DMS79 treated with DMSO at 0.1 percent for 48 hours (cell line): ENCODE measurements around the gene SERINC2.
A peak's percentile ranks its signal among the peaks of the same experiment; 100 is the strongest.
"Not testable (repeated sequence)": the region's sequence is repeated elsewhere in the genome, so short reads cannot be mapped to it uniquely, and the experiment has no call there.

Experiments used
- DNase-seq: peaks from one replicate; lab custom pipeline; 2025; lab: John Stamatoyannopoulos, UW

SERINC2 gene

GRCh38 chr1:31471452-31472313 is 58.7 kb downstream of the SERINC2 start:
- DNase-seq, result not testable (repeated sequence)

GRCh38 chr1:31472314-31472651 is 59.3 kb downstream of the SERINC2 start:
- DNase-seq, result not testable (repeated sequence)

- not testable (repeated sequence) for DNase-seq
Observed at GRCh38 chr1:31472673-31473072, 59.7 kb downstream of the SERINC2 start.

GRCh38 chr1:31473508-31473907 is 60.5 kb downstream of the SERINC2 start:
- DNase-seq, result not testable (repeated sequence)

- not testable (repeated sequence) for DNase-seq
Observed at GRCh38 chr1:31474567-31474966, 61.6 kb downstream of the SERINC2 start.

GRCh38 chr1:31476891-31477846 is 64.2 kb downstream of the SERINC2 start:
- DNase-seq, result peak; percentile 86

GRCh38 chr1:31478167-31478566 is 65.2 kb downstream of the SERINC2 start:
- no peak for DNase-seq

GRCh38 chr1:31479811-31480210 is 66.8 kb downstream of the SERINC2 start:
- no peak for DNase-seq

GRCh38 chr1:31480426-31480825 is 67.4 kb downstream of the SERINC2 start:
- DNase-seq, result not testable (repeated sequence)

- no peak for DNase-seq
Observed at GRCh38 chr1:31482482-31483011, 69.5 kb downstream of the SERINC2 start.

- no peak for DNase-seq
Observed at GRCh38 chr1:31483012-31483946, 70.3 kb downstream of the SERINC2 start.
